ENCODE measurements around the gene MTMR1. TPM values are rescaled to one million over a fixed set of nuclear protein-coding genes. Genes with fewer than 3 reads are reported as not detected.

MTMR1 gene
- total RNA-seq, 1 donor from 2014 or later, result 31.8 TPM

DNA sequence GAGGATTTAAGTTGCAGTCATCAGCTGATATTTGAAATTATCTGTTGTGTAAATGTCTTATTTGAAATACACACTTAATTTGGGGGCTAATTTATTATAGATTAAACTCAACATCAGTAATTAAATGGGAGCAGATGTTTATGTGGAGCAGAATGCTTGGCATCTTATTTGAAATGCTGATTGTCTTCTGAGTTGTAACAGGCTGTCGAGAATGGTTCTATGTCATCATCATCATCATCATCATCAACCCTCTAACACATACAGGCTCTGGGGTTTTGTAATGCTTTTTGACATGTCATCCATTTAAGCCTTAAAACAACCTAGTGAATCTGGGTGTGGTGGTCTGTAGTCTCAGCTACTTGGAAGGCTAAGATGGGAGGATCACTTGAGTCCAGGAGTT is 8.2 kb downstream of the MTMR1 start:
- peaks cover 42% of the 10 kb centered on the region for H3K4me1 Mint-ChIP-seq (ENCODE audit: low read depth)

DNA sequence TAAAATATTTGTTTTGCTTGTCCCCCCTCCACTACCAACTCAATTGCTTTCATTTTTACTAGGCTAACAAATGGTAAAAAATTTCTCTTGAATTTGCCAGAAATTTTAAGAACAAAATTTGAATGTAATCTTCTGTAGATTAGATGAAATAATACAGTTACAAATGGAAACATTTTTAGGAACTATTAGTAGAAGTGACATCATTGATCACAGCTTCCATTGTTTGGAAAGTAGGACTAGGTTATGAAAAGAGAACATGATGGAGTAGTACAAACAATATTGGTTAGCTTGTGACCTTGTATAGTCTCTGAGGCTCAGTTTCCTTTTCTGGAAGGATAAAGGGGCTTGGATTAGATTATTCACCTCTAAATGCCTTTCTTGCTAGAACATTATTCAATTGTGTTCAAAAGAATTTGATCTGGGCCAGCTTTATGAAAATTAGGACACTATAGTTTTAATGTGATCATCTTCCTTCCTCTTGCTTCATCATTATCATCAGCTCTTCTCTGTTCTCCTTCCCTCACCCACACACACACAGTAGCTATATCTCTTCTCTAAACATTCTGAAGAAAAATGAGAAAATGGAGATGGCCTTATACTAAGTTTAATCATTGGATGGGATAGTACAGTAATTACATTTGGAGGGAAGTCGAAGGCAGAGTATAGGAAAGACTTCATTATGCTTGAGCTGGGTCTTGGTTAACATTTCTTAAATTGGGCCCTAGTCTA is 9.9 kb downstream of the MTMR1 start:
- H3K4me1 Mint-ChIP-seq (ENCODE audit: low read depth), result peaks cover 28% of the 10 kb centered on the region
- peaks cover 40% of the 10 kb centered on the region for H3K36me3 Mint-ChIP-seq (ENCODE audit: low read depth)
- H3K9me3 Mint-ChIP-seq, result no peaks in the 10 kb centered on the region
- peak overlapping the region; percentile 35 for H3K27ac Mint-ChIP-seq
- DNase-seq (ENCODE audit: low spot score), result no peak
- intact Hi-C loops (cut with micrococcal nuclease), result no loop called here
- no peaks in the 10 kb centered on the region for H3K27me3 Mint-ChIP-seq (ENCODE audit: insufficient read depth)
- no peak overlapping the region for H3K4me3 Mint-ChIP-seq

More for the DNA sequence above, 8.2 kb downstream of the MTMR1 start:
- Mint-ChIP-seq H3K36me3 (ENCODE audit: low read depth) (peaks cover 34% of the 10 kb centered on the region), H3K4me3 (no peak overlapping the region), H3K9me3 (no peaks in the 10 kb centered on the region), H3K27me3 (ENCODE audit: insufficient read depth) (no peaks in the 10 kb centered on the region), H3K27ac (no peak overlapping the region)
- DNase-seq (ENCODE audit: low spot score), result no peak
- intact Hi-C loops (cut with micrococcal nuclease), result no loop called here

DNA sequence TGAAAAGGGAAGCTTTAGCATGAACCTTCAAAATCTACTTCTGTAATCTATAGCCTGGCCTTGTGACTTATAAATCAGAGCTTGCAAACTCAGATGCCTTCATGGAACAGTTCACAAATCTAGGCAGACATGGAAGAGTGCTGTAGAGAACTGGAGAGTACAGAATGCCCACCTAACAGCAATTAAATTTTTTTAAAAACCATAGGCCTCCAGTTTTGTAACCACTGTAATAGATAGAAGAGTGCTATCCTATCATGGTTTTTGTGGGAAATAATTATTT is 10.4 kb downstream of the MTMR1 start:
- H3K4me1 Mint-ChIP-seq (ENCODE audit: low read depth), result peaks cover 28% of the 10 kb centered on the region
- H3K27ac Mint-ChIP-seq, result peak overlapping the region; percentile 35
- no peak overlapping the region for H3K4me3 Mint-ChIP-seq
- no peaks in the 10 kb centered on the region for H3K27me3 Mint-ChIP-seq (ENCODE audit: insufficient read depth)
- intact Hi-C loops (cut with micrococcal nuclease), result no loop called here
- no peaks in the 10 kb centered on the region for H3K9me3 Mint-ChIP-seq
- no peak for DNase-seq (ENCODE audit: low spot score)
- peaks cover 40% of the 10 kb centered on the region for H3K36me3 Mint-ChIP-seq (ENCODE audit: low read depth)

GRCh38 chrX:150704030-150704613 is 10.9 kb downstream of the MTMR1 start:
- H3K9me3 Mint-ChIP-seq, result no peaks in the 10 kb centered on the region

GRCh38 chrX:150712619-150713018 is 19.4 kb downstream of the MTMR1 start:
- Mint-ChIP-seq H3K27ac (no peak overlapping the region), H3K4me1 (ENCODE audit: low read depth) (peaks cover 11% of the 10 kb centered on the region), H3K4me3 (no peak overlapping the region), H3K36me3 (ENCODE audit: low read depth) (peaks cover 12% of the 10 kb centered on the region), H3K9me3 (no peaks in the 10 kb centered on the region), H3K27me3 (ENCODE audit: insufficient read depth) (no peaks in the 10 kb centered on the region)
- intact Hi-C loops (cut with micrococcal nuclease), result no loop called here
- DNase-seq (ENCODE audit: low spot score), result no peak

More at GRCh38 chrX:150704030-150704613, 10.9 kb downstream of the MTMR1 start:
- no peak for DNase-seq (ENCODE audit: low spot score)
- no peak overlapping the region for H3K4me3 Mint-ChIP-seq
- intact Hi-C loops (cut with micrococcal nuclease), result loop anchor here (1.0 to 2.0 kb wide), 2 partner anchors 10 to 225 kb away; no protein-coding TSS in a partner anchor
- no peaks in the 10 kb centered on the region for H3K27me3 Mint-ChIP-seq (ENCODE audit: insufficient read depth)
- H3K4me1 Mint-ChIP-seq (ENCODE audit: low read depth), result peaks cover 28% of the 10 kb centered on the region
- H3K36me3 Mint-ChIP-seq (ENCODE audit: low read depth), result peaks cover 40% of the 10 kb centered on the region
- H3K27ac Mint-ChIP-seq, result peak overlapping the region; percentile 68

GRCh38 chrX:150715184-150715583 is 22.0 kb downstream of the MTMR1 start:
- no peak for DNase-seq (ENCODE audit: low spot score)
- Mint-ChIP-seq H3K27ac (no peak overlapping the region), H3K27me3 (ENCODE audit: insufficient read depth) (no peaks in the 10 kb centered on the region), H3K4me1 (ENCODE audit: low read depth) (peaks cover 11% of the 10 kb centered on the region), H3K4me3 (no peak overlapping the region), H3K36me3 (ENCODE audit: low read depth) (peaks cover 4% of the 10 kb centered on the region), H3K9me3 (no peaks in the 10 kb centered on the region)
- intact Hi-C loops (cut with micrococcal nuclease), result loop anchor here (5.0 kb wide), 2 partner anchors 78 to 238 kb away; no protein-coding TSS in a partner anchor

DNA sequence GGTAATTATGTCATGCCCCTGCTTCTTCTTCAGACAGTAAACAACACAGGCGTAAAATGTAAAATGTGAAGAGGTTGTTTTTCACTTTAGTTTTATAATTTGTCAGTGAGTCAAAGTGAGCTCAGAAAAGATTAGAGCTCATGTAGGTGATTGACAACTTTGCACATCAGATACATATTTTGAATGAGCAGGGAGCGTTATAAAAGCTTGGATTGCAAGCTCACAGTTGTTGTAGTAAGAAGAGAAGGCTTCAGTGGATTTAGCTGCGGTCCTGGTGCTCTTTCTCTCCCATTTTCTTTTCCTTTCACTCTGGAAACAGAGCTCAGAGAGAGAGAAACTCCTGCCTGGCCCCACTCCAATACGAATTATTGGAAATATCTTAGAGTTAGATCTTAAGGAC is 26.4 kb downstream of the MTMR1 start:
- Mint-ChIP-seq H3K27ac (no peak overlapping the region), H3K36me3 (ENCODE audit: low read depth) (peaks cover 7% of the 10 kb centered on the region), H3K9me3 (no peaks in the 10 kb centered on the region), H3K4me3 (no peak overlapping the region), H3K4me1 (ENCODE audit: low read depth) (peaks cover 10% of the 10 kb centered on the region), H3K27me3 (ENCODE audit: insufficient read depth) (no peaks in the 10 kb centered on the region)
- no peak for DNase-seq (ENCODE audit: low spot score)
- intact Hi-C loops (cut with micrococcal nuclease), result loop anchor here (5.0 kb wide), 2 partner anchors 82 to 242 kb away; no protein-coding TSS in a partner anchor

GRCh38 chrX:150729956-150730355 is 36.8 kb downstream of the MTMR1 start:
- H3K27me3 Mint-ChIP-seq (ENCODE audit: insufficient read depth), result no peaks in the 10 kb centered on the region
- no peak overlapping the region for H3K27ac Mint-ChIP-seq
- peaks cover 23% of the 10 kb centered on the region for H3K4me1 Mint-ChIP-seq (ENCODE audit: low read depth)
- H3K36me3 Mint-ChIP-seq (ENCODE audit: low read depth), result peaks cover 39% of the 10 kb centered on the region
- H3K4me3 Mint-ChIP-seq, result no peak overlapping the region
- no peaks in the 10 kb centered on the region for H3K9me3 Mint-ChIP-seq
- intact Hi-C loops (cut with micrococcal nuclease), result no loop called here
- DNase-seq (ENCODE audit: low spot score), result no peak

DNA sequence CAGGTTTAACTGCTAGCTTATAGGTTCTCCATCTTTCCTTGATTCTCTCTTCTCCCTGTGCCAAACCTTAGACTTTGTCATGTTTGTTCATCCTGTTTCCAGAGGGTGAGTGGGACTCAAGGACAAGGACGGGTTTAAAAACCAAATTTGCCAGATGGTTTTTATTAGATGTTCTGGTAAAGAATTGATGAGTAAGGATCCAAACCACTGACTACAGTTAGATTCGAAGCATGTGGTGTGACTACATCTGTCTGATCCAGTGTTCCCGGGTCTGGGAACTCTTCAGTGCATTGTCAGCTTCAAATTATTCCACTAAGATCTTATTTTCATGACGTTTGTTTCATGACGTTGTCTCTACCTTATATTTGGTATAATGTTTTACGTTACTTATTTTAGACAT is 37.5 kb downstream of the MTMR1 start:
- no peaks in the 10 kb centered on the region for H3K27me3 Mint-ChIP-seq (ENCODE audit: insufficient read depth)
- H3K4me1 Mint-ChIP-seq (ENCODE audit: low read depth), result peaks cover 27% of the 10 kb centered on the region
- intact Hi-C loops (cut with micrococcal nuclease), result no loop called here
- H3K4me3 Mint-ChIP-seq, result no peak overlapping the region
- peaks cover 44% of the 10 kb centered on the region for H3K36me3 Mint-ChIP-seq (ENCODE audit: low read depth)
- H3K9me3 Mint-ChIP-seq, result no peaks in the 10 kb centered on the region
- no peak overlapping the region for H3K27ac Mint-ChIP-seq
- DNase-seq (ENCODE audit: low spot score), result no peak

DNA sequence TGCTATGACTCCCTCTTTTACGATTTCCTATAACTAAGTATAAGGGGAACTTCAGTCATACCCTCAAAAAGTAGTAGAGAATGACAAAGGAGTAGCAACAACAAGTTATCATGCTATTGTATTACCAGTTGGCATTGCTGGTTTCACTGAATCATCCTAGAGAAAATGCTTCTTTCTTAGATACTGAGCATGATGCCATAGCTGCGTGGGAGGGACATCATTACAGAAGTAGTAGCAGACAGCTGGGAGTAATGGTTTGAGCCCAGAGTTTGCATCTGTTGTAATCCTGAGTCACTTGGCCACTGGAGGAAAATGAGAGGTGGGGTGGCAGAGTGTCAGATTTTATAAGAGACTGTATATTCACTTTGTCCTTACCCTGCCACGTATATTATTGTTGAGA is 38.6 kb downstream of the MTMR1 start:
- H3K9me3 Mint-ChIP-seq, result no peaks in the 10 kb centered on the region
- no peaks in the 10 kb centered on the region for H3K27me3 Mint-ChIP-seq (ENCODE audit: insufficient read depth)
- DNase-seq (ENCODE audit: low spot score), result no peak
- no peak overlapping the region for H3K4me3 Mint-ChIP-seq
- H3K36me3 Mint-ChIP-seq (ENCODE audit: low read depth), result peaks cover 43% of the 10 kb centered on the region
- H3K4me1 Mint-ChIP-seq (ENCODE audit: low read depth), result peaks cover 33% of the 10 kb centered on the region
- intact Hi-C loops (cut with micrococcal nuclease), result no loop called here
- H3K27ac Mint-ChIP-seq, result peak overlapping the region; percentile 6

DNA sequence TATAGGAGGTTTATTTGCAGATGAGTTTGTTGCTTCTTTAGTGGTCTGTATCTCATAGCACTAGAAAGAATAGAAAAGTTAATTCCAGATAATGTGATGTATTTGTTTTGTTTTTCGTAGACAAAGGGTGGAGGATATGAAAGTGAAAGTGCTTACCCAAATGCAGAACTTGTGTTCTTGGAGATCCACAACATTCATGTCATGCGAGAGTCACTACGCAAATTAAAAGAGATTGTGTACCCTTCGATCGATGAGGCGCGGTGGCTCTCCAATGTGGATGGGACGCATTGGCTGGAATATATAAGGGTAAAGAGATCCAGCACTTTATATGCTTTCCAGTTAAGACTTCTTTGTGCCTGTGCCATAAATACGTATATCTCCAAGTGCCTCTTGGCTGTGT is 43.3 kb downstream of the MTMR1 start:
- H3K36me3 Mint-ChIP-seq (ENCODE audit: low read depth), result peaks cover 58% of the 10 kb centered on the region
- H3K4me3 Mint-ChIP-seq, result peak overlapping the region; percentile 11
- H3K27ac Mint-ChIP-seq, result peak overlapping the region; percentile 40
- peaks cover 26% of the 10 kb centered on the region for H3K4me1 Mint-ChIP-seq (ENCODE audit: low read depth)
- no peaks in the 10 kb centered on the region for H3K9me3 Mint-ChIP-seq
- no peaks in the 10 kb centered on the region for H3K27me3 Mint-ChIP-seq (ENCODE audit: insufficient read depth)
- intact Hi-C loops (cut with micrococcal nuclease), result no loop called here
- DNase-seq (ENCODE audit: low spot score), result no peak

DNA sequence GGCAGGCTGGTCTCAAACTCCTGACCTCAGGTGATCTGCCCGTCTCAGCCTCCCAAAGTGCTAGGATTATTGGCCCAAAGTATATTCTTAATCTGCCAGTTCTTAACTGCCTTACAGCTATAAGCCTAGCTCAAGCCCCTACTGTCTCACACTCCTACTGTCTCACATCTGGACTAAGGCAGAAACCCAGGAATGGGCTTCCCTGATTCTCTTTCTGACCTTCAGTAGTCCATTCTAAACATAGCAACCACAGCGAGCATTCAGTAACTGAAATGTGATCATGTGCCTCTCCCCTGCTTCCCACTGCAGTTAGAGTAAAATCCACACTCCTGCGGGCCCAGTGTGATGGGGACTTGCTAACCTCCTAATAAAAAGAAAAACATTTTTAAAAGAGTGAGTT is 58.9 kb downstream of the MTMR1 start:
- Mint-ChIP-seq H3K9me3 (no peaks in the 10 kb centered on the region), H3K4me1 (ENCODE audit: low read depth) (no peaks in the 10 kb centered on the region), H3K4me3 (no peak overlapping the region), H3K36me3 (ENCODE audit: low read depth) (peaks cover 13% of the 10 kb centered on the region), H3K27ac (no peak overlapping the region), H3K27me3 (ENCODE audit: insufficient read depth) (no peaks in the 10 kb centered on the region)
- intact Hi-C loops (cut with micrococcal nuclease), result no loop called here
- DNase-seq (ENCODE audit: low spot score), result no peak

DNA sequence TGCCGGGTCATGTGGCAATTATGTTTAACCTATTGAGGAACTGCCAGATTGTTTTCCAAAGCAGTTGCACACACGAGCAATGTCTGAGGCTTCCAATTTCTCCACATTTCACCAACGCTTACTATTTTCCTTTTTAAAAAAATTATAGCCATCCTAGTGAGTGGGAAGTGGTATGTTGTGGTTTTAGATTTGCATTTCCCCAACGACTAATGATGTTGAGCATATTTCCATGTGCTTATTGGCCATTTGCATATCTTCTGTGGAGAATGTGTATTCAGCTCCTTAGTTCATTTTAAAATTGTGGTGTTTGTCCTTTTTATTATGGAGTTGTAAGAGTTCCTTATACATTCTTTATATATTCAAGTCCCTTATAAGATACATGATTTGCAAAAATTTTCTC is 60.2 kb downstream of the MTMR1 start:
- no peak overlapping the region for H3K27ac Mint-ChIP-seq
- no peak overlapping the region for H3K4me3 Mint-ChIP-seq
- H3K36me3 Mint-ChIP-seq (ENCODE audit: low read depth), result peaks cover 16% of the 10 kb centered on the region
- H3K4me1 Mint-ChIP-seq (ENCODE audit: low read depth), result no peaks in the 10 kb centered on the region
- intact Hi-C loops (cut with micrococcal nuclease), result no loop called here
- no peaks in the 10 kb centered on the region for H3K27me3 Mint-ChIP-seq (ENCODE audit: insufficient read depth)
- H3K9me3 Mint-ChIP-seq, result no peaks in the 10 kb centered on the region
- DNase-seq (ENCODE audit: low spot score), result no peak
